B cell (primary cell): ENCODE data around the gene NCBP1. TPM values are rescaled to one million over a fixed set of nuclear protein-coding genes. Genes with fewer than 3 reads are reported as not detected.

Experiments used
- ATAC-seq: fragments of 200-7000 bp; cut with Tn5 transposase; one replicate; pipeline ENCODE4 v1.10.0; 2021; ENCODE audit warnings: low read depth, mild to moderate bottlenecking, moderate number of reproducible peaks, moderate library complexity
- CTCF ChIA-PET: fragments of 350-600 bp; sonication (Branson Sonifier 250); formaldehyde crosslinking; loops from one replicate; lab custom pipeline; 2021; ENCODE audit warnings: antibody characterized with exemption, inconsistent platforms; lab: Charles Lee
- POLR2A ChIA-PET: fragments of 350-600 bp; sonication (Branson Sonifier 250); formaldehyde crosslinking; loops from one replicate; lab custom pipeline; 2021; ENCODE audit warnings: antibody characterized with exemption; lab: Charles Lee
- DNase-seq: peaks from one replicate; pipeline ENCODE4 v3.0.0; 2013
- H2AFZ ChIP-seq: 2 replicates; pipeline ENCODE4 v1.6.1; 2012; ENCODE audit warnings: mild to moderate bottlenecking, low read depth, low read length; ENCODE audit not compliant: insufficient read depth, poor library complexity, severe bottlenecking
- H3K27ac ChIP-seq, 2 donors: 1 replicate in 1 of 2; 2 replicates in 1 of 2; pipeline ENCODE4 v1.5.1; 2012 to 2013; ENCODE audit warnings: low read length in 2 of 2, mild to moderate bottlenecking in 2 of 2, moderate library complexity in 1 of 2
- H3K27me3 ChIP-seq, 4 experiments: fragments of 200-600 bp in 1 of 4; sonication (generic) in 1 of 4; replicated peaks in 1 of 4; 1 replicate in 2 of 4; 2 replicates in 2 of 4; pipeline versions ENCODE4 v1.6.1 to v1.7.0; 2013 to 2016; ENCODE audit warnings: low read length in 3 of 4, mild to moderate bottlenecking in 2 of 4, mixed read lengths in 1 of 4, moderate library complexity in 1 of 4; ENCODE audit not compliant: insufficient read depth in 4 of 4, control insufficient read depth in 3 of 4; ENCODE audit errors: control extremely low read depth in 1 of 4
- H3K36me3 ChIP-seq, 2 experiments: replicated peaks in 1 of 2; 1 replicate in 1 of 2; 2 replicates in 1 of 2; pipeline versions ENCODE4 v1.6.1 to v1.7.1; 2013; ENCODE audit warnings: low read length in 1 of 2; ENCODE audit not compliant: insufficient read depth in 2 of 2, control insufficient read depth in 1 of 2; ENCODE audit errors: control extremely low read depth in 1 of 2, extremely low read depth in 1 of 2
- H3K4me1 ChIP-seq, 2 donors: fragments of 200-600 bp in 1 of 2; sonication (generic) in 1 of 2; 1 replicate in 1 of 2; 2 replicates in 1 of 2; pipeline versions ENCODE4 v1.5.1 to v1.6.1; 2013 to 2017; ENCODE audit warnings: low read length in 2 of 2; ENCODE audit not compliant: control insufficient read depth in 2 of 2, insufficient read depth in 2 of 2
- H3K4me2 ChIP-seq: replicated peaks from 2 replicates; pipeline ENCODE3; 2012; ENCODE audit warnings: mild to moderate bottlenecking, low read depth, low read length; ENCODE audit not compliant: poor library complexity, severe bottlenecking
- H3K4me3 ChIP-seq, 5 experiments: fragments of 200-600 bp in 1 of 5; sonication (generic) in 1 of 5; 1 replicate in 3 of 5; 2 replicates in 2 of 5; pipeline versions ENCODE4 v1.5.1 to v1.7.0; 2011 to 2016; ENCODE audit warnings: low read length in 4 of 5, mild to moderate bottlenecking in 4 of 5, low read depth in 2 of 5, control low read depth in 1 of 5, moderate library complexity in 1 of 5; ENCODE audit not compliant: insufficient read depth in 1 of 5; ENCODE audit errors: control extremely low read depth in 1 of 5, extremely low read depth in 1 of 5
- H3K79me2 ChIP-seq: fragments of 200-600 bp; sonication (generic); one replicate; pipeline ENCODE4 v1.6.0; 2016; ENCODE audit warnings: low read length; ENCODE audit not compliant: control insufficient read depth, insufficient read depth
- H3K9ac ChIP-seq: fragments of 200-600 bp; sonication (generic); 2 replicates; pipeline ENCODE4 v1.6.1; 2017; ENCODE audit warnings: mild to moderate bottlenecking, low read length, moderate library complexity
- H3K9me3 ChIP-seq, 3 donors: one replicate each; pipeline versions ENCODE4 v1.6.1 to v1.7.1; 2013; ENCODE audit warnings: low read length in 2 of 3; ENCODE audit not compliant: control insufficient read depth in 2 of 3, insufficient read depth in 1 of 3; ENCODE audit errors: control extremely low read depth in 1 of 3
- H4K20me1 ChIP-seq: 2 replicates; pipeline ENCODE4 v1.6.0; 2012; ENCODE audit warnings: mild to moderate bottlenecking, low read length; ENCODE audit not compliant: insufficient read depth, control insufficient read depth, poor library complexity, severe bottlenecking
- H3K27ac Mint-ChIP-seq: one replicate; pipeline ENCODE4 v1.8.0; 2021; ENCODE audit warnings: mixed read lengths
- H3K27me3 Mint-ChIP-seq: one replicate; pipeline ENCODE4 v1.8.0; 2021; ENCODE audit warnings: mixed read lengths
- H3K4me1 Mint-ChIP-seq: one replicate; pipeline ENCODE4 v1.8.0; 2021; ENCODE audit warnings: mixed read lengths
- H3K4me3 Mint-ChIP-seq: one replicate; pipeline ENCODE4 v1.8.0; 2021; ENCODE audit warnings: mixed read lengths
- H3K9me3 Mint-ChIP-seq: one replicate; pipeline ENCODE4 v1.8.0; 2022; ENCODE audit warnings: mixed read lengths; ENCODE audit not compliant: insufficient read depth
- EZH2 ChIP-seq: IDR thresholded peaks from 2 replicates; pipeline ENCODE4 v1.6.1; 2012; ENCODE audit warnings: borderline replicate concordance, low read depth, mild to moderate bottlenecking, moderate library complexity, low read length; ENCODE audit not compliant: insufficient read depth, poor library complexity, severe bottlenecking
- WGBS: methylation state at CpG from one replicate; pipeline ENCODE4 v1.1.5; 2013; ENCODE audit warnings: missing lambda C conversion rate; ENCODE audit not compliant: insufficient coverage; 5-methylcytosine and 5-hydroxymethylcytosine counted together
- intact Hi-C: fragments of 100-400 bp; cut with micrococcal nuclease; formaldehyde crosslinking; loops from one replicate; pipeline ENCODE4 v1.10.0; 2022
- polyA plus RNA-seq: library from polyadenylated mRNA; depleted of rRNA; stranded (reverse); fragments of >200 nt; gene quantifications from 2 replicates; pipeline ENCODE4 v1.2.3, GENCODE V29; 2012
- total RNA-seq, 2 donors: library from RNA; stranded (reverse); fragments of 120-200 nt in 1 of 2; gene quantifications; 1 replicate in 1 of 2; 2 replicates in 1 of 2; pipeline versions ENCODE4 v1.2.3 to v1.2.4, GENCODE V29; 2013 to 2022
- TF ChIP-seq, protein P1 (sequence below): fragments of 200-600 bp; IDR thresholded peaks from one replicate; pipeline ENCODE4 v1.8.0; 2022; ENCODE audit warnings: antibody characterized with exemption, mild to moderate bottlenecking

Gene NCBP1
- total and polyA plus RNA-seq, 2 donors (not counting 1 experiment from before 2014, with no cell fraction given), result 19.5 to 38.0 TPM

DNA sequence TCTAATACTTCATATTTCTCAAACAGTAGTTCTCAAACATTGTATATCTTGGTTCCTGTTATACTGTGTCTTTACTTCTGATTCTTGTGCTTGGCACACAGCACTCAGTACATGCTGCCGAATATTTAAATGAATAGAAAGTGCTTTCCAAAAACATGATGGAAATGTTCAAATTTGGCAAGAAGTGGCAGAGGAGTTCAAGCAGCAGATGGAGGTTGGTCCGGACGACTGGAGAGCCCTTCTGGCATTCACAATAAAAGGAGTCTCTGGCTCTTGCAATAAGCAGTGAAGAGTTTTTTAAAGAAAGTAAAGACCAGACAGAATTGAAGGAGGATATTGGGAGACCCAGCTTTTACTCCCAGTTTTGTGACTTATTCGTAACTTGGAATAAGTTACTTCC lies 36.7 kb upstream of the NCBP1 start:
- ChIA-PET POLR2A (no interaction called here), CTCF (interaction anchor here (1.1 to 5.0 kb wide), 4 partner anchors 19 to 740 kb away, joined by 3 to 81 read pairs (median 34); partner anchors contain the start of gene ZNF782)
- intact Hi-C loops, result no loop called here
- Mint-ChIP-seq H3K27ac (no peak overlapping the region), H3K27me3 (no peaks in the 10 kb centered on the region), H3K9me3 (no peaks in the 10 kb centered on the region), H3K4me1 (peaks cover 6% of the 10 kb centered on the region), H3K4me3 (no peak overlapping the region)
- Histone ChIP-seq H2AFZ (no peak overlapping the region), H3K27ac (no peak overlapping the region), H3K79me2 (no peaks in the 10 kb centered on the region), H3K9ac (no peak overlapping the region), H3K4me2 (no peak overlapping the region), H3K9me3 (no peaks in the 10 kb centered on the region), H3K4me3 (no peak overlapping the region), H3K4me1 (peaks cover 0 to 4% of the 10 kb centered on the region in 2 donors), H3K27me3 (no peaks in the 10 kb centered on the region), H3K36me3 (peaks cover 0 to 19% of the 10 kb centered on the region in 2 experiments), H4K20me1 (no peaks in the 10 kb centered on the region)
- WGBS, result 86% methylated on average over 3 of the region's 4 CpGs
- DNase-seq, result no peak
- no peak for TF ChIP-seq EZH2
- TF ChIP-seq, protein P1, sequence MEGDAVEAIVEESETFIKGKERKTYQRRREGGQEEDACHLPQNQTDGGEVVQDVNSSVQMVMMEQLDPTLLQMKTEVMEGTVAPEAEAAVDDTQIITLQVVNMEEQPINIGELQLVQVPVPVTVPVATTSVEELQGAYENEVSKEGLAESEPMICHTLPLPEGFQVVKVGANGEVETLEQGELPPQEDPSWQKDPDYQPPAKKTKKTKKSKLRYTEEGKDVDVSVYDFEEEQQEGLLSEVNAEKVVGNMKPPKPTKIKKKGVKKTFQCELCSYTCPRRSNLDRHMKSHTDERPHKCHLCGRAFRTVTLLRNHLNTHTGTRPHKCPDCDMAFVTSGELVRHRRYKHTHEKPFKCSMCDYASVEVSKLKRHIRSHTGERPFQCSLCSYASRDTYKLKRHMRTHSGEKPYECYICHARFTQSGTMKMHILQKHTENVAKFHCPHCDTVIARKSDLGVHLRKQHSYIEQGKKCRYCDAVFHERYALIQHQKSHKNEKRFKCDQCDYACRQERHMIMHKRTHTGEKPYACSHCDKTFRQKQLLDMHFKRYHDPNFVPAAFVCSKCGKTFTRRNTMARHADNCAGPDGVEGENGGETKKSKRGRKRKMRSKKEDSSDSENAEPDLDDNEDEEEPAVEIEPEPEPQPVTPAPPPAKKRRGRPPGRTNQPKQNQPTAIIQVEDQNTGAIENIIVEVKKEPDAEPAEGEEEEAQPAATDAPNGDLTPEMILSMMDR, result no peak
- no peak for ATAC-seq

DNA sequence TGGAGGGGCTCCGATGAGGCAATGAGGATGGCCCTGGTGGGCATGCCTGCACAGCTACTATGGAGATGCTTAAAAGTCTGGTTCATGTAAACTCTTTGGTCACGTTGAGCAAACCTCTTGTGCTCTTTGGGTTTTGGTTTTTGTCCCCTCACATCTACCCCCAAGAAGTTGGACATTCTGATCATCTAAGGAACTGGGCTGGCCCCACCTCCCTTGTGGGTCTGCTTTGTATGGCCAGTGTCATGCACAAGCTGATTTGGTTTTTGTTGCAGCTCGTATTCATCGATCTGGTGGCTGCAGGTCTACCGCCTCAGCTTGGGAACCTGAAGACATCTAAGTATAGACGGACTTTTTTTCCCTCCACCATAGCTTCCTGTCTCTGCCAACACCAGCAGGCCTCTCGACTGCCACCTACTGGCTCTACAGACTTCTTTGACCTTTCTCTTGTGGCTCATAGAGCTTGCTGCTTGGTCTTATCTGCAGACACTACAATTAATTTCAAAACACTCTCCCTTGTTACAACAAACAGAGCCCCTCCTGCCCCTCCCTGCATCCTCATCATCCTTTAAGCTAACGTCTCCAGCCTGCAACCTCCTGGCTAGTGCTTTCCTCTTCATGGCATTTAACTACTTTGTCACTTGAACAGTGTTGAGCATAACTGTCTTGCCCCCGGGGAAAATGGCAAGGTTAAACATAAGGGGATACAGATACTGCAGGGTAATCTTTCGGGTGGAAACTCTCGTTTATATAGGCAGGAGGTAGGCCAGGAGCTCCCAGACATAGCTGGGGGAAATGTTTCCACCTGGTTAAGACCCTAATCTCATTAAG lies 34.9 kb upstream of the NCBP1 start:
- H3K4me1 Mint-ChIP-seq, result peaks cover 6% of the 10 kb centered on the region
- 18% methylated on average over 8 of the region's 11 CpGs for WGBS
- peak overlapping the region; percentile 60 for H3K4me2 ChIP-seq
- no peaks in the 10 kb centered on the region for H3K9me3 Mint-ChIP-seq
- intact Hi-C loops, result loop anchor here (1.0 kb wide), 4 partner anchors 130 to 741 kb away; partner anchors contain the start of gene TDRD7
- H2AFZ ChIP-seq, result peak overlapping the region; percentile 63
- H3K79me2 ChIP-seq, result no peaks in the 10 kb centered on the region
- H3K36me3 ChIP-seq, result peaks cover 0 to 33% of the 10 kb centered on the region in 2 experiments
- H4K20me1 ChIP-seq, result no peaks in the 10 kb centered on the region
- CTCF ChIA-PET, result interaction anchor here (0.7 to 5.0 kb wide), 31 partner anchors 8 to 741 kb away, joined by 3 to 81 read pairs (median 6); partner anchors contain the start of genes NCBP1, TDRD7, TMOD1 and TSTD2
- peak; percentile 85 for ATAC-seq
- H3K27me3 Mint-ChIP-seq, result no peaks in the 10 kb centered on the region
- H3K4me3 Mint-ChIP-seq, result peak overlapping the region; percentile 51
- no peak overlapping the region for H3K27ac Mint-ChIP-seq
- no peak overlapping the region for H3K27ac ChIP-seq
- POLR2A ChIA-PET, result interaction anchor here (0.6 to 1.1 kb wide), 2 partner anchors 17 to 24 kb away, joined by 3 to 5 read pairs; no protein-coding TSS in a partner anchor
- peak; percentile 77 for DNase-seq
- H3K9ac ChIP-seq, result no peak overlapping the region
- no peaks in the 10 kb centered on the region for H3K27me3 ChIP-seq
- peak overlapping the region in 1 of 5 experiments; percentile 23 for H3K4me3 ChIP-seq
- H3K4me1 ChIP-seq, result peaks cover 0 to 4% of the 10 kb centered on the region in 2 donors
- TF ChIP-seq EZH2, result no peak
- TF ChIP-seq, protein P1, result peak; percentile 87
- H3K9me3 ChIP-seq, result no peaks in the 10 kb centered on the region
